Left ventricle myocardium inferior (tissue), 1 donor: ENCODE measurements around the gene COL15A1. TPM values are rescaled to one million over a fixed set of nuclear protein-coding genes. Genes with fewer than 3 reads are reported as not detected.
"Not testable (repeated sequence)": the region's sequence is repeated elsewhere in the genome, so short reads cannot be mapped to it uniquely, and the experiment has no call there.

Experiments
- DNase-seq: peaks from one replicate; pipeline ENCODE4 v3.0.0-alpha.2; 2020
- H3K27ac ChIP-seq: fragments of 200-600 bp; replicated peaks from 2 replicates; pipeline ENCODE4 v1.8.0; 2021
- H3K27me3 ChIP-seq: fragments of 200-600 bp; 2 replicates; pipeline ENCODE4 v1.8.0; 2021; ENCODE audit warnings: low read depth
- H3K36me3 ChIP-seq: fragments of 200-600 bp; 2 replicates; pipeline ENCODE4 v1.8.0; 2021
- H3K4me1 ChIP-seq: fragments of 200-600 bp; 2 replicates; pipeline ENCODE4 v1.8.0; 2021
- H3K4me3 ChIP-seq: fragments of 200-600 bp; 2 replicates; pipeline ENCODE4 v1.8.0; 2021; ENCODE audit warnings: mild to moderate bottlenecking, moderate library complexity
- H3K9me3 ChIP-seq: fragments of 200-600 bp; replicated peaks from 2 replicates; pipeline ENCODE4 v1.8.0; 2021
- intact Hi-C: fragments of 100-400 bp; cut with micrococcal nuclease; formaldehyde crosslinking; loops from one replicate; pipeline ENCODE4 v1.11.0; 2022
- total RNA-seq: library from RNA; stranded (reverse); fragmentation: NEBNext Ultra II Directional; extraction: Animal tissue kit (Norgen Biotek cat#: 25700); gene quantifications from one replicate; pipeline ENCODE4 v1.2.1, GENCODE V29; 2021
- TF ChIP-seq, protein P1 (sequence below): fragments of 200-600 bp; IDR thresholded peaks from 2 replicates; pipeline ENCODE4 v1.8.0; 2021; ENCODE audit warnings: antibody characterized with exemption, mild to moderate bottlenecking, borderline replicate concordance
- donor health status: DM: no; HTN: yes; CAD: no; lungs with severe emphysema.

COL15A1 gene
- total RNA-seq, 1 donor from 2014 or later = 45.4 TPM

DNA sequence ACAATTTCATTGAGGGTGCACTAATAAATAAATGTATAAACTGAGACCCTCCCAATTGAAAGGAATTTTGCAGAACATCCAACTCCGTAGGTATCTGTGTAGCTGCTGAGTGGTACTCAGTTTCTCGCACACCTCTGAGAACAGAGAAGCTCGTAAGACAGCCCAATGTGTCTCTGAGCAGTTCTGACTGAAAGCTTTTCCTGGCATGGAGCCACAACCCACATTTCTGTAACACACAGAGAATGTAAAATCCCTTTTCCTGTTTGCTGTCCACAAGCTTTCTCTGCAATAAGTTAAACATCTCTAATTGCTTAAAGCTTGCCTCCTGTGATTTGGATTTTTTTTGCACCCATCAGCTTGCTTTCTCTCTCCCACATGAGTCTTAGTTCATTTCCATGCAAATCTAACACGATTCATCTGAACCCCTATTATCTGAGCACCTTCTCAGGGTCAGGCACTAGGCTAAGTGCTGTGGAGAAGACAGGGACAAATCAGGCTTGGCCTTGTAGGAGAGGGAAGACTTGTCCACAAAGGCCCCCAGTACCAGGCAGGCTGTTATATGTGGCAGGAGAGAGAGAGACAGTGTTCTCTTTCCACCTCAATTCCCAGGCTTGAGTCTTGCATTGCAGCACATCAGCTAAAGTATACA, 44.2 kb upstream of the COL15A1 start:
- H3K4me3 ChIP-seq = no peak overlapping the region

DNA sequence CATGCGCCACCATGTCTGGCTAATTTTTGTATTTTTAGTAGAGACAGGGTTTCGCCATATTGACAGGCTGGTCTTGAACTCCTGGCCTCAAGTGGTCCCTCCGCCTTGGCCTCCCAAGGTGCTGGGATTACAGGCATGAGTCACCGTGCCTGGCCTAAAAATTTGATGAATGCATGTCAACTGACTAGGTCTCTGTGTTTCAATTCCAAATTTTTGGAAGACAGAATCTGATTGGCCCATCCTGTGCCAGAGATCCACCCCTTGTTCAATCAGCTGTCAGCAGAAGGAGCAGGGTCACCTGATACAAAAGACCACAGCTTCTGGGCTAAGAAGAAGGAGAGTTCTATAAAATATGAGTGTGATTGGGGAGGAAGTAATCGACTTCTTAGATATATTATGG, 43.5 kb upstream of the COL15A1 start:
- H3K27me3 ChIP-seq = no peaks in the 10 kb centered on the region
- DNase-seq = no peak
- intact Hi-C loops = no loop called here
- H3K27ac ChIP-seq = no peak overlapping the region
- no peak overlapping the region for H3K4me3 ChIP-seq
- no peaks in the 10 kb centered on the region for H3K36me3 ChIP-seq
- peaks cover 18% of the 10 kb centered on the region for H3K9me3 ChIP-seq
- peaks cover 24% of the 10 kb centered on the region for H3K4me1 ChIP-seq
- TF ChIP-seq, protein P1, sequence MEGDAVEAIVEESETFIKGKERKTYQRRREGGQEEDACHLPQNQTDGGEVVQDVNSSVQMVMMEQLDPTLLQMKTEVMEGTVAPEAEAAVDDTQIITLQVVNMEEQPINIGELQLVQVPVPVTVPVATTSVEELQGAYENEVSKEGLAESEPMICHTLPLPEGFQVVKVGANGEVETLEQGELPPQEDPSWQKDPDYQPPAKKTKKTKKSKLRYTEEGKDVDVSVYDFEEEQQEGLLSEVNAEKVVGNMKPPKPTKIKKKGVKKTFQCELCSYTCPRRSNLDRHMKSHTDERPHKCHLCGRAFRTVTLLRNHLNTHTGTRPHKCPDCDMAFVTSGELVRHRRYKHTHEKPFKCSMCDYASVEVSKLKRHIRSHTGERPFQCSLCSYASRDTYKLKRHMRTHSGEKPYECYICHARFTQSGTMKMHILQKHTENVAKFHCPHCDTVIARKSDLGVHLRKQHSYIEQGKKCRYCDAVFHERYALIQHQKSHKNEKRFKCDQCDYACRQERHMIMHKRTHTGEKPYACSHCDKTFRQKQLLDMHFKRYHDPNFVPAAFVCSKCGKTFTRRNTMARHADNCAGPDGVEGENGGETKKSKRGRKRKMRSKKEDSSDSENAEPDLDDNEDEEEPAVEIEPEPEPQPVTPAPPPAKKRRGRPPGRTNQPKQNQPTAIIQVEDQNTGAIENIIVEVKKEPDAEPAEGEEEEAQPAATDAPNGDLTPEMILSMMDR = no peak

More for the DNA sequence above, 44.2 kb upstream of the COL15A1 start:
- intact Hi-C loops = no loop called here
- Histone ChIP-seq H3K4me1 (peaks cover 22% of the 10 kb centered on the region), H3K9me3 (peaks cover 18% of the 10 kb centered on the region), H3K27ac (no peak overlapping the region), H3K27me3 (no peaks in the 10 kb centered on the region), H3K36me3 (no peaks in the 10 kb centered on the region)
- TF ChIP-seq, protein P1 = no peak
- DNase-seq = no peak

DNA sequence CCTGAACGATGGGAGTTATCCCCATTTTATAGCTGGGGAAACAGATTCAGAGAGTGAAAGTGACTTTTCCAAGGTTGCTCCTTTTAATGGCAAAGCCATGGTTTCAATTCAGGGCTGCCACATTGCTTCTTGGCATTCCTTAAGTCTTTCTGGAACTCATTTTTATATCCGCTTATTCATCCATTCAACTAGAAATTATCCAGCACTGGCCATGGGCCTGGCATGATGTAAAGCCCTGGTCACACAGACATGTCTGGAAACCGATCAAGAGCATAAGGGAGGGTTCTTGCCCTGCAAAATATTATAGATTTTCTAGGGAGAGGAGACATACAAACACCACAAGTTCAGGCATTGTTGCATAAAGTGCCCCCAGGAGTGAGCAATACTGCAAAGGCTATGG, 43.0 kb upstream of the COL15A1 start:
- H3K4me3 ChIP-seq = no peak overlapping the region
- H3K9me3 ChIP-seq = peaks cover 18% of the 10 kb centered on the region
- TF ChIP-seq, protein P1 = no peak
- H3K4me1 ChIP-seq = peaks cover 19% of the 10 kb centered on the region
- H3K36me3 ChIP-seq = no peaks in the 10 kb centered on the region
- H3K27me3 ChIP-seq = no peaks in the 10 kb centered on the region
- intact Hi-C loops = no loop called here
- DNase-seq = no peak
- no peak overlapping the region for H3K27ac ChIP-seq

DNA sequence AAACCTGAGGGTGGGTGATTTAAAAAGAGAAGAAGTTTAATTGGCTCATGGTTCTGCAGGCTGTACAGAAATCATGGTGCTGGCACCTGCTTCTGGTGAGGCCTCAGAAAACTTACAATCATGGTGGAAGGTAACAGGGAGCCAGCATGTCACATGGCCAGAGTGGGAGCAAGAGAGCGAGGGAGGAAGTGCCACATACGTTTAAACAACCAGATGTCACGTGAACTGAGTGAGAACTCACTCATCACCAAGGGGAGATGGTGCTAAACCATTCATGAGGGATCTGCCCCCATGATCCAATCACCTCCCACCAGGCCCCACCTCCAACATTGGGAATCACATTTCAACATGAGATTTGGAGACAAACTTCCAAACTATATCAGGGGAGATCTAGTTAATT, 41.9 kb upstream of the COL15A1 start:
- intact Hi-C loops, H3K36me3 ChIP-seq, H3K27ac ChIP-seq, H3K27me3 ChIP-seq, DNase-seq, H3K4me3 ChIP-seq: not testable (repeated sequence)
- Histone ChIP-seq H3K4me1 (peaks cover 26% of the 10 kb centered on the region), H3K9me3 (peaks cover 11% of the 10 kb centered on the region)

DNA sequence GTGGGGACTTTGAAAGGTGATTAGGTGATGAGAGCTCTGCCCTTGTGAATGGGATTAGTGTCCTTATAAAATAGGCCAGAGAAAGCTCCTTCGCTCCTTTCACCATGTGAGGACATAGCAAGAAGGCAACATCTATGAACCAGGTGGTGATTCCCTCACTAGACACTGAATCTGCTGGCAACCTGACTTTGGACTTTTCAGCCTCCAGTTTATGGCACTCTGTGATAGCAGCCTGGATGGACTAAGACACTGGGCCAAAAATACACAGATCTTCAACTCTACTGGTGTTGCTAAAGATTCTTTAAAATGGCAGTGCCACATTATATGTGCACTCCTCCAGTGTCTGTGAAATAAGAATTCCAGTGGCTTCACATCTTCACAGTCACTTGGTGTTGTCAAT, 41.2 kb upstream of the COL15A1 start:
- Histone ChIP-seq H3K27me3 (no peaks in the 10 kb centered on the region), H3K36me3 (no peaks in the 10 kb centered on the region), H3K4me3 (no peak overlapping the region), H3K9me3 (peaks cover 5% of the 10 kb centered on the region), H3K4me1 (peaks cover 32% of the 10 kb centered on the region), H3K27ac (no peak overlapping the region)
- intact Hi-C loops = no loop called here
- no peak for DNase-seq
- TF ChIP-seq, protein P1 = no peak

DNA sequence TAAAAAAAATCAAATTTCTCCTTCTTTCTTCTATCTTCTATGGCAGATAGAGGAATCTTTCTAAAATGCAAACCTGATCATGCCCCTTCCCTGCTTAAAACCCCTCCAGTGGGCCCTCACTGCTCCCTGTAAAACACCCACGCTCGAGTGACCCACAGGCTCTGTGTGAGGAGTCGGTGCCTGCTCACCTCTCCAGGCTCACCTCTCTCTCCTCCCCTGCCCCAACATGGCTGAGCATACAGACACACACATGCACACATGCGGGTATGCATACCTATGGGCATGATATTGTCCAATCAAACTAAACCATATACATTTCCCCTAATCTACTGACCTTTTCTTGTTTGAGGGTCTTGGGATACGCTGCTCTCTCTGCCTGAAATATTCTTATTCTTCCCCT, 40.8 kb upstream of the COL15A1 start:
- no peaks in the 10 kb centered on the region for H3K27me3 ChIP-seq
- peaks cover under 1% of the 10 kb centered on the region for H3K9me3 ChIP-seq
- H3K27ac ChIP-seq = no peak overlapping the region
- peaks cover 36% of the 10 kb centered on the region for H3K4me1 ChIP-seq
- H3K4me3 ChIP-seq = no peak overlapping the region
- intact Hi-C loops = no loop called here
- no peaks in the 10 kb centered on the region for H3K36me3 ChIP-seq
- TF ChIP-seq, protein P1 = no peak
- no peak for DNase-seq
